Activated CD4-positive, alpha-beta T cell treated with anti-CD3 and anti-CD28 coated beads for 1 hour (primary cell): ENCODE measurements around the gene MMP1.
"Not testable (repeated sequence)": the region's sequence is repeated elsewhere in the genome, so short reads cannot be mapped to it uniquely, and the experiment has no call there.

ENCODE experiments used
- DNase-seq: peaks from one replicate; pipeline ENCODE4 v3.0.0-alpha.2; 2020

The MMP1 gene

DNA sequence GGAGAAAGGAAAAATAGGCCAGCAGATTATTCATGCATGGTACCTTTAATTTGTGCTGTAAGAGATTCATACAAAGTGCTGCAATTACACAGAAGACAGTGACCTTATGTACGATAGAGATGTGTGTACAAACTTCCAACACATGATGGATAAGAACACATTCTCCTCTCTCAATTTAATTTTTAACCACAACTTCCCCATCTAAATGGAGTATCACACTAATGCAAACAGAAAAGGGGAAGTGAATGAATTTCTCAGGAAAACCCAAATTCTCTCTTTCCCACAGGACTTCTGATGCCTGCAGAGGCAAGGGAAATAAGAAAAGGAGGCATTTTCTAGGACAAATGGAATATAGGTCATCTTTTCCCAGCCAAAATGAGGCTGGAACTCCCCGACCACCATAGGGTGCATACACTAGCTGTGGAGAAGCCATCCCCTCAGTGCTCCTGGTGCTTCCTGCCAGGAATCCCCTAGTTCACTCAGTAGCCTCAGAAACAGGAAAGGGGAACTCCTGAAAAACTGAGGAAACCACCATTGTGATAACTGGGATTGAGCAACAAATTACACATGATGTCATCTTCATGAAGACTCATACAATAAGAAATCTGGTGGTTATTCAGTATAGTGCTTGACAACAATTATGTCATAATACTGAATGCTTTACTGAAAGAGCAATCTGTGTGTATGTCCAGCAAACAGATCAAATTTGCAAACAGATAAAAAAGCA, 40.0 kb downstream of the MMP1 start:
- DNase-seq, result no peak

DNA sequence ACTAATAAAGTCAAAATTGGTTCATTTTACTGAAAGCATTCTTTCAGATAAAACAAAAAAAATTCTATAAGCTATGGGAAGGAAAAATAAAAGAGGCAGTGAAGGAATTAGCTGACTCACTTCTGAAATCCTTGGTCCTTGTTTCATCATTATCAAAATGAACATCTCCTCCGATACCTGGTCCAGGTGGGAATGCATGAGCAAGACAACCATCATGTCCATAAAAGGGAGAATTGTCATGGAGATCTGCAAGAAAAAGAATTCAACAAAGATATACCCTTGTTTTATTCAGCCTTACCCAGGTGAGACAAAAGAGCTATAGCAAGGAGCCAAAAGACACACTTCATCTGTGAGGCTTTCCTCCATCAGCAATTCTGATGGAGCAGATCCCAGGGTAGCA, 44.7 kb downstream of the MMP1 start:
- no peak for DNase-seq

- DNase-seq, result no peak
Observed at GRCh38 chr11:102751673-102752072, 46.3 kb downstream of the MMP1 start.

- DNase-seq, result no peak
Observed at GRCh38 chr11:102749101-102749722, 48.7 kb downstream of the MMP1 start.

DNA sequence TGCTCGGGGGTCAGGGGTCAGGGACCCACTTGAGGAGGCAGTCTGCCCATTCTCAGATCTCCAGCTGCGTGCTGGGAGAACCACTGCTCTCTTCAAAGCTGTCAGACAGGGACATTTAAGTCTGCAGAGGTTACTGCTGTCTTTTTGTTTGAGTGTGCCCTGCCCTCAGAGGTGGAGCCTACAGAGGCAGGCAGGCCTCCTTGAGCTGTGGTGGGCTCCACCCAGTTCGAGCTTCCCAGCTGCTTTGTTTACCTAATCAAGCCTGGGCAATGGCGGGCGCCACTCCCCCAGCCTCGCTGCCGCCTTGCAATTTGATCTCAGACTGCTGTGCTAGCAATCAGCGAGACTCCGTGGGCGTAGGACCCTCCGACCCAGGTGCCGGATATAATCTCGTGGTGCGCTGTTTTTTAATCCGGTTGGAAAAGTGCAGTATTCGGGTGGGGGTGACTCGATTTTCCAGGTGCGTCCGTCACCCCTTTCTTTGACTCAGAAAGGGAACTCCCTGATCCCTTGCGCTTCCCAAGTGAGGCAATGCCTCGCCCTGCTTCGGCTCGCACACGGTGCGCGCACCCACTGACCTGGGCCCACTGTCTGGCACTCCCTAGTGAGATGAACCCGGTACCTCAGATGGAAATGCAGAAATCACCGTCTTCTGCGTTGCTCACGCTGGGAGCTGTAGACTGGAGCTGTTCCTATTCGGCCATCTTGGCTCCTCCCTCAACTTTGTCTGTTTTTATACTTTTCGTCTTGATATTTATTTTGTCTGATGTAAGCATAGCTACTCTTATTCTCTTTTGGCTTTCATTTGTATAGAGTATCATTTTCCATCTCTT, 51.0 kb downstream of the MMP1 start:
- DNase-seq, result not testable (repeated sequence)
